ENCODE results near the gene DAGLB. TPM values are rescaled to one million over a fixed set of nuclear protein-coding genes. Genes with fewer than 3 reads are reported as not detected.

The DAGLB gene
- total RNA-seq, 1 experiment from 2014 or later = 29.5 TPM

DNA sequence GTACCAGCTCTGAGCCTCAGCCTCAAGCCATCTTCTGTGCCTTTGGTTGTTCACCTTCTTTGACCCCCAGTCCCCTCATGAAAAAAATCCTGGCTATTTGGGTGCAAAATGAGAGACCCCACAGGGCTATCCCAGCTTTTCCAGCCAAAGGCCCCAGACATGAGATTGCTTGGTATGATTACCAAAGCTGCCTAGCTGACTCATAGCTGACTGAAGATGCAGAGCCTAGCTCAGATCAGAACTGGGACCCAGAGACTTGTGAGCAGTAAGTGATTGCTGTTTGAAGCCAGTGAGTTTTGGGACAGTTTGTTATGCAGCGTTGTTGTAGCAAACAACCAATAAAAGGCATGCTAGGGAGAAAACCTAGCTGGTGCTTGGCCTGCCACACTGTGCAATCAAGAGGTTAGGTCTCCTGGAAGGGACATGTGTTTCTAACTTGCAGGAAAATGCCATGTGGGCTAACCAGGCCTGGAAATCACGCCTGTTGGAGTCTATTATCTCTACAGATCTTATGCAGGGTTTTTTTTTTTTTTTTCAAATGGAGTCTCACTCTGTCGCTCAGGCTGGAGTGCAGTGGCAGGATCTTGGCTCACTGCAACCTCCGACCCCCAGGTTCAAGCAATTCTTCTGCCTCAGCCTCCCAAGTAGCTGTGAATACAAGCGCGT, 48.0 kb upstream of the DAGLB start:
- Mint-ChIP-seq H3K4me1 (ENCODE audit: insufficient read depth, unreplicated experiment) (no peaks in the 10 kb centered on the region), H3K4me3 (ENCODE audit: unreplicated experiment) (no peak overlapping the region), H3K27ac (ENCODE audit: low read depth, unreplicated experiment) (no peak overlapping the region), H3K27me3 (ENCODE audit: insufficient read depth, unreplicated experiment) (no peaks in the 10 kb centered on the region), H3K9me3 (ENCODE audit: unreplicated experiment) (no peaks in the 10 kb centered on the region), H3K36me3 (ENCODE audit: insufficient read depth, unreplicated experiment) (no peaks in the 10 kb centered on the region)
- intact Hi-C loops (cut with micrococcal nuclease) = no loop called here
- ChIA-PET POLR2A (interaction anchor here (1.0 kb wide), 1 partner anchor 48 kb away, joined by 3 read pairs; the partner anchor contains the start of gene DAGLB), CTCF (no interaction called here)
- no peak for TF ChIP-seq CTCF (IDR thresholded peaks at IDR 0.05; ENCODE audit: unreplicated experiment)
- no TSS peak for BruUV-seq (replicated peaks)
- no peak for DNase-seq (ENCODE audit: unreplicated experiment)

DNA sequence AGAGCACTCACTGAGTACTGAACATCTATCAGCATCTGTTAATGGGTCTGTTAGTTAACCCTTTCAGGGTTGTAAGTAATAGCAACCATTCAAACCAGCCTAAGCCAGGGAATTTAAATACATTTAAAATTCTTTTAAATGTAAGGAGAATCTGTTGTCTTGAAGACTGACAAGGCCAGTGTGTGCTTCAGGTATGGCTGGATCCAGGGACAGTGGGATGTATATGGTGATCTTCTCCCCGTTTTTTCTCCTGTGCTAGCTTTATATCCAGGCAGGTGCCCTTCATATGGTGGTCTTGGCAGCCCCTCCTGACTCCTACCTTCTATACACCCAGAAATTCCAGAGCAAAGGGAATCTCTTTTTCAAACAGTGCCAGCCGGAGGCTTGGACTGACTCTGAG, 46.6 kb upstream of the DAGLB start:
- BruUV-seq (replicated peaks) = no TSS peak
- H3K27me3 Mint-ChIP-seq (ENCODE audit: insufficient read depth, unreplicated experiment) = no peaks in the 10 kb centered on the region
- no peak for TF ChIP-seq CTCF (IDR thresholded peaks at IDR 0.05; ENCODE audit: unreplicated experiment)
- DNase-seq (ENCODE audit: unreplicated experiment) = no peak
- no peaks in the 10 kb centered on the region for H3K36me3 Mint-ChIP-seq (ENCODE audit: insufficient read depth, unreplicated experiment)
- H3K4me1 Mint-ChIP-seq (ENCODE audit: insufficient read depth, unreplicated experiment) = no peaks in the 10 kb centered on the region
- H3K4me3 Mint-ChIP-seq (ENCODE audit: unreplicated experiment) = no peak overlapping the region
- H3K9me3 Mint-ChIP-seq (ENCODE audit: unreplicated experiment) = no peaks in the 10 kb centered on the region
- no peak overlapping the region for H3K27ac Mint-ChIP-seq (ENCODE audit: low read depth, unreplicated experiment)
- CTCF ChIA-PET = interaction anchor here (0.7 kb wide), 1 partner anchor 77 kb away, joined by 3 read pairs; no protein-coding TSS in a partner anchor
- intact Hi-C loops (cut with micrococcal nuclease) = no loop called here
- POLR2A ChIA-PET = no interaction called here

DNA sequence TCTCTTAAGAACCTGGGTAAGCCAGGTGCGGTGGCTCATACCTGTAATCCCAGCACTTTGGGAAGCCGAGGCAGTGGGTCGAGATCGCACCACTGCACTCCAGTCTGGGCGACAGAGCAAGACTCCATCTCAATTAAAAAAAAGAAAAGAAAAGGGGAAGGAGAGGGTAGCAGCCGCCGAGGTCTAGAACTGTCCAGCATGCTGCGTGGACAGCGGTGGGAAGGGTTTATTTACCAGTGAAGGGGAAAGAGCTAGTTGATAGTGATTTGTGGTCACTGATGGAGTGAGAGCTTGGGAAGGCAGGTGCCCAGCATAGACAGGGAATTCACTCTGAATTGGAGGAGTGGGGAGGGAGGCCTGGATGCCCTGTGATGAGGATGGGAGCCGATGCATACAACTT, 43.4 kb upstream of the DAGLB start:
- H3K9me3 Mint-ChIP-seq (ENCODE audit: unreplicated experiment) = no peaks in the 10 kb centered on the region
- H3K27ac Mint-ChIP-seq (ENCODE audit: low read depth, unreplicated experiment) = no peak overlapping the region
- ChIA-PET CTCF (interaction anchor here (0.6 kb wide), 1 partner anchor 26 kb away, joined by 3 read pairs; no protein-coding TSS in a partner anchor), POLR2A (interaction anchor here (1.2 kb wide), 1 partner anchor 26 kb away, joined by 3 read pairs; no protein-coding TSS in a partner anchor)
- no peaks in the 10 kb centered on the region for H3K4me1 Mint-ChIP-seq (ENCODE audit: insufficient read depth, unreplicated experiment)
- DNase-seq (ENCODE audit: unreplicated experiment) = no peak
- H3K4me3 Mint-ChIP-seq (ENCODE audit: unreplicated experiment) = no peak overlapping the region
- H3K27me3 Mint-ChIP-seq (ENCODE audit: insufficient read depth, unreplicated experiment) = no peaks in the 10 kb centered on the region
- intact Hi-C loops (cut with micrococcal nuclease) = no loop called here
- no TSS peak for BruUV-seq (replicated peaks)
- H3K36me3 Mint-ChIP-seq (ENCODE audit: insufficient read depth, unreplicated experiment) = peaks cover 6% of the 10 kb centered on the region
- TF ChIP-seq CTCF (IDR thresholded peaks at IDR 0.05; ENCODE audit: unreplicated experiment) = no peak

- H3K27ac Mint-ChIP-seq (ENCODE audit: low read depth, unreplicated experiment) = no peak overlapping the region
- H3K9me3 Mint-ChIP-seq (ENCODE audit: unreplicated experiment) = no peaks in the 10 kb centered on the region
- CTCF ChIA-PET = interaction anchor here (0.6 to 1.3 kb wide), 2 partner anchors 26 to 606 kb away, joined by 3 to 4 read pairs; no protein-coding TSS in a partner anchor
- intact Hi-C loops (cut with micrococcal nuclease) = no loop called here
- peaks cover 6% of the 10 kb centered on the region for H3K36me3 Mint-ChIP-seq (ENCODE audit: insufficient read depth, unreplicated experiment)
- no TSS peak for BruUV-seq (replicated peaks)
- POLR2A ChIA-PET = no interaction called here
- no peaks in the 10 kb centered on the region for H3K4me1 Mint-ChIP-seq (ENCODE audit: insufficient read depth, unreplicated experiment)
- no peaks in the 10 kb centered on the region for H3K27me3 Mint-ChIP-seq (ENCODE audit: insufficient read depth, unreplicated experiment)
- no peak for DNase-seq (ENCODE audit: unreplicated experiment)
- no peak for TF ChIP-seq CTCF (IDR thresholded peaks at IDR 0.05; ENCODE audit: unreplicated experiment)
- H3K4me3 Mint-ChIP-seq (ENCODE audit: unreplicated experiment) = no peak overlapping the region
Measured at GRCh38 chr7:6489612-6490011, 41.9 kb upstream of the DAGLB start.
